Immature natural killer cell (primary cell): ENCODE measurements around the gene SERINC2. TPM values are rescaled to one million over a fixed set of nuclear protein-coding genes. Genes with fewer than 3 reads are reported as not detected.

Experiments used
- DNase-seq, 3 donors: peaks; one replicate each; pipeline ENCODE4 v3.0.0; 2022; ENCODE audit warnings: mixed read lengths in 1 of 3
- H3K27ac Mint-ChIP-seq, 6 donors: one replicate each; pipeline ENCODE4 v1.8.0; 2020; ENCODE audit warnings: mixed read lengths in 6 of 6, mild to moderate bottlenecking in 5 of 6, inconsistent platforms in 4 of 6, moderate library complexity in 3 of 6
- H3K27me3 Mint-ChIP-seq, 3 donors: one replicate each; pipeline ENCODE4 v1.8.0; 2020 to 2021; ENCODE audit warnings: low read depth in 3 of 3, mild to moderate bottlenecking in 3 of 3, mixed read lengths in 3 of 3, moderate library complexity in 3 of 3, inconsistent platforms in 1 of 3
- H3K36me3 Mint-ChIP-seq, 3 donors: one replicate each; pipeline ENCODE4 v1.8.0; 2020; ENCODE audit warnings: mixed read lengths in 3 of 3, inconsistent platforms in 2 of 3, mild to moderate bottlenecking in 2 of 3
- H3K4me1 Mint-ChIP-seq, 2 donors: one replicate each; pipeline ENCODE4 v1.8.0; 2020; ENCODE audit warnings: inconsistent platforms in 2 of 2, mild to moderate bottlenecking in 2 of 2, mixed read lengths in 2 of 2, moderate library complexity in 1 of 2
- H3K4me3 Mint-ChIP-seq, 5 donors: one replicate each; pipeline ENCODE4 v1.8.0; 2020; ENCODE audit warnings: mild to moderate bottlenecking in 5 of 5, mixed read lengths in 5 of 5, inconsistent platforms in 3 of 5, moderate library complexity in 3 of 5
- H3K9me3 Mint-ChIP-seq, 6 donors: one replicate each; pipeline ENCODE4 v1.8.0; 2020; ENCODE audit warnings: mild to moderate bottlenecking in 6 of 6, mixed read lengths in 6 of 6, inconsistent platforms in 4 of 6, moderate library complexity in 3 of 6
- polyA plus RNA-seq, 3 donors: library from polyadenylated mRNA; unstranded; fragments of 300-500 nt; fragmentation: Illumina TruSeq; gene quantifications; one replicate each; pipeline ENCODE4 v1.2.3, GENCODE V29; 2021

SERINC2 gene
- polyA plus RNA-seq, 3 donors from 2014 or later = not detected

- Mint-ChIP-seq H3K4me3 (no peak overlapping the region), H3K9me3 (peaks cover 0 to 2% (median 0%) of the 10 kb centered on the region in 6 donors), H3K27me3 (peaks cover 3 to 7% (median 3%) of the 10 kb centered on the region in 3 donors), H3K27ac (no peak overlapping the region), H3K36me3 (no peaks in the 10 kb centered on the region), H3K4me1 (no peaks in the 10 kb centered on the region)
- DNase-seq = no peak
Observed at GRCh38 chr1:31436596-31437432, 23.8 kb downstream of the SERINC2 start.

GRCh38 chr1:31437433-31438037, 24.5 kb downstream of the SERINC2 start:
- H3K9me3 Mint-ChIP-seq = peaks cover 0 to 2% (median 0%) of the 10 kb centered on the region in 6 donors
- H3K4me3 Mint-ChIP-seq = no peak overlapping the region
- no peak overlapping the region for H3K27ac Mint-ChIP-seq
- H3K36me3 Mint-ChIP-seq = no peaks in the 10 kb centered on the region
- peaks cover 3 to 8% (median 3%) of the 10 kb centered on the region in 3 donors for H3K27me3 Mint-ChIP-seq
- no peaks in the 10 kb centered on the region for H3K4me1 Mint-ChIP-seq
- DNase-seq = no peak

- H3K4me1 Mint-ChIP-seq = no peaks in the 10 kb centered on the region
Observed at GRCh38 chr1:31439276-31439675, 26.3 kb downstream of the SERINC2 start.

GRCh38 chr1:31441073-31441472, 28.1 kb downstream of the SERINC2 start:
- Mint-ChIP-seq H3K36me3 (no peaks in the 10 kb centered on the region), H3K9me3 (no peaks in the 10 kb centered on the region), H3K4me3 (no peak overlapping the region), H3K27ac (no peak overlapping the region), H3K4me1 (no peaks in the 10 kb centered on the region), H3K27me3 (peaks cover 4 to 9% (median 6%) of the 10 kb centered on the region in 3 donors)
- no peak for DNase-seq

More at GRCh38 chr1:31439276-31439675, 26.3 kb downstream of the SERINC2 start:
- Mint-ChIP-seq H3K27me3 (peaks cover 2 to 9% (median 4%) of the 10 kb centered on the region in 3 donors), H3K9me3 (peaks cover 0 to 2% (median 0%) of the 10 kb centered on the region in 6 donors), H3K4me3 (no peak overlapping the region), H3K36me3 (no peaks in the 10 kb centered on the region), H3K27ac (peak overlapping the region in 1 of 6 donors; percentile 50)
- no peak for DNase-seq

- no peak for DNase-seq
- H3K27ac Mint-ChIP-seq = peak overlapping the region in 1 of 6 donors; percentile 12
- no peaks in the 10 kb centered on the region for H3K9me3 Mint-ChIP-seq
- no peaks in the 10 kb centered on the region for H3K36me3 Mint-ChIP-seq
- H3K27me3 Mint-ChIP-seq = peaks cover 4 to 10% (median 6%) of the 10 kb centered on the region in 3 donors
- no peak overlapping the region for H3K4me3 Mint-ChIP-seq
- H3K4me1 Mint-ChIP-seq = no peaks in the 10 kb centered on the region
Observed at GRCh38 chr1:31441558-31441957, 28.5 kb downstream of the SERINC2 start.

GRCh38 chr1:31441970-31442647, 29.1 kb downstream of the SERINC2 start:
- no peak for DNase-seq
- Mint-ChIP-seq H3K9me3 (no peaks in the 10 kb centered on the region), H3K4me3 (no peak overlapping the region), H3K27me3 (peaks cover 4 to 12% (median 8%) of the 10 kb centered on the region in 3 donors), H3K4me1 (no peaks in the 10 kb centered on the region), H3K36me3 (no peaks in the 10 kb centered on the region), H3K27ac (peak overlapping the region in 1 of 6 donors; percentile 12)

GRCh38 chr1:31442648-31442994, 29.6 kb downstream of the SERINC2 start:
- no peak for DNase-seq
- Mint-ChIP-seq H3K4me1 (no peaks in the 10 kb centered on the region), H3K9me3 (no peaks in the 10 kb centered on the region), H3K36me3 (no peaks in the 10 kb centered on the region), H3K27ac (no peak overlapping the region), H3K27me3 (peaks cover 4 to 10% (median 8%) of the 10 kb centered on the region in 3 donors), H3K4me3 (no peak overlapping the region)

- Mint-ChIP-seq H3K27me3 (peaks cover 4 to 14% (median 12%) of the 10 kb centered on the region in 3 donors), H3K36me3 (no peaks in the 10 kb centered on the region), H3K4me1 (no peaks in the 10 kb centered on the region), H3K9me3 (peaks cover 0 to 2% (median 0%) of the 10 kb centered on the region in 6 donors), H3K27ac (no peak overlapping the region), H3K4me3 (no peak overlapping the region)
- no peak for DNase-seq
Observed at GRCh38 chr1:31443673-31444072, 30.7 kb downstream of the SERINC2 start.

- peaks cover 2 to 13% (median 12%) of the 10 kb centered on the region in 3 donors for H3K27me3 Mint-ChIP-seq
- H3K36me3 Mint-ChIP-seq = no peaks in the 10 kb centered on the region
- no peak overlapping the region for H3K4me3 Mint-ChIP-seq
- H3K9me3 Mint-ChIP-seq = peaks cover 0 to 2% (median 0%) of the 10 kb centered on the region in 6 donors
- H3K4me1 Mint-ChIP-seq = no peaks in the 10 kb centered on the region
- no peak for DNase-seq
- no peak overlapping the region for H3K27ac Mint-ChIP-seq
Observed at GRCh38 chr1:31444725-31445448, 31.9 kb downstream of the SERINC2 start.

GRCh38 chr1:31445951-31446350, 32.9 kb downstream of the SERINC2 start:
- DNase-seq = no peak
- Mint-ChIP-seq H3K9me3 (peaks cover 0 to 5% (median 0%) of the 10 kb centered on the region in 6 donors), H3K27ac (no peak overlapping the region), H3K4me3 (no peak overlapping the region), H3K4me1 (no peaks in the 10 kb centered on the region), H3K36me3 (no peaks in the 10 kb centered on the region), H3K27me3 (peaks cover 2 to 16% (median 12%) of the 10 kb centered on the region in 3 donors)

- H3K9me3 Mint-ChIP-seq = peaks cover 0 to 7% (median 4%) of the 10 kb centered on the region in 6 donors
Observed at GRCh38 chr1:31447210-31447609, 34.2 kb downstream of the SERINC2 start.

GRCh38 chr1:31453384-31454079, 40.5 kb downstream of the SERINC2 start:
- H3K9me3 Mint-ChIP-seq = peaks cover 10 to 56% (median 30%) of the 10 kb centered on the region in 6 donors
- H3K27ac Mint-ChIP-seq = no peak overlapping the region
- peaks cover 2 to 15% (median 13%) of the 10 kb centered on the region in 3 donors for H3K27me3 Mint-ChIP-seq
- no peaks in the 10 kb centered on the region for H3K4me1 Mint-ChIP-seq
- no peak overlapping the region for H3K4me3 Mint-ChIP-seq
- DNase-seq = no peak
- peaks cover 0 to 4% (median 0%) of the 10 kb centered on the region in 3 donors for H3K36me3 Mint-ChIP-seq

More at GRCh38 chr1:31447210-31447609, 34.2 kb downstream of the SERINC2 start:
- Mint-ChIP-seq H3K4me1 (no peaks in the 10 kb centered on the region), H3K27ac (no peak overlapping the region), H3K4me3 (no peak overlapping the region), H3K36me3 (no peaks in the 10 kb centered on the region), H3K27me3 (peaks cover 2 to 22% (median 12%) of the 10 kb centered on the region in 3 donors)
- DNase-seq = no peak
